ENCODE results near the gene TADA2B.

TADA2B gene

DNA sequence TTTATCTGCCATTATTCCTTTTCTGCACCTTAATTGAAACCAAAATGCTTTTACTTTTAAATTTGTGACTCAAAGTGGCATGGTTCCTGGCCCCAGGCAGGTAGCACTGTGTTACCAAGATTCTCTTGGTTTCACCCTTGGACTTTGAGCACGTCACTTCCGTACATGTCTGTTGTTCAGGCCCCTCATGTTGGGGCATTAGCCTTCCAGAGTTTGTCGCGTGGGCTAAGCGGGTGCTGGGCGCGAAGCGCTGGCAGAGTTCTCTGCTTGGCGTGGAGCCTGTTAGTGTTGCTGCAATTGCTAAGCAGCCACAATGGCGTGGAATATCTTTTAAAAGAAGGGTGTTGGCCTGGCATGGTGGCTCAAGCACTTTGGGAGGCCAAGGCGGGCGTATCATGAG is 14.0 kb upstream of the TADA2B start:
- no peak for TF ChIP-seq Cebpa-rat (IDR thresholded peaks at IDR 0.05)
- peak overlapping the region in 9 of 11 experiments; percentile 6 to 73 (median 63); a peak in 14 of 22 replicates for H3K4me2 ChIP-seq
- H3K27ac ChIP-seq = peak overlapping the region in 3 of 11 experiments; percentile 5 to 34 (median 33); a peak in 4 of 22 replicates
- no peaks in the 10 kb centered on the region for H3K27me3 ChIP-seq
- H3K9ac ChIP-seq = peak overlapping the region in 2 of 11 experiments; percentile 2 to 5; a peak in 2 of 22 replicates
- peaks cover 88 to 99% (median 95%) of the 10 kb centered on the region in 11 experiments for H3K36me3 ChIP-seq
- no peaks in the 10 kb centered on the region for H3K9me3 ChIP-seq (replicated peaks in 1 of 11)
- H3K4me3 ChIP-seq = no peak overlapping the region
- peaks cover 74 to 100% (median 98%) of the 10 kb centered on the region in 11 experiments for H4K20me1 ChIP-seq
- H3K4me1 ChIP-seq = peaks cover 28 to 84% (median 65%) of the 10 kb centered on the region in 10 experiments

DNA sequence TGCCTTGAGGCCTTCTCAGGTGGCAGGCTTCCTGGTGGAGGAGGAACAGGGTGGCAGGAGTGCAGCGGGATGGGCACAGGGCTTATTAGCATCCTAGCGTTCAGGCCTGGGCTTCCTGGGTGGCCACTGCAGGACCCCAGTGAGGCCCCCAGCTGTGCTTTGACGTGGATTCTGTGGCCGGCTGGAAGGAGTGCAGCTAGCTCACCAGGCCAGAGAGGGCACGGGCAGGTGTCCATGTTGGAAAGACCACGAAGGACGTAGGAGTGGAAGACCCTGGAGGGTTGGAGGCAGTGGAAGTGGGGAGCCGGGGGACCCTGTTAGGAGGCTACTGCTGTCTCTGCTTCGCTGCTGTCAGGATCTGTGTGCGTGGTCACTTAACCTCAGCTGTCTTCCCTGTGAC is 13.3 kb upstream of the TADA2B start:
- peaks cover 81 to 98% (median 88%) of the 10 kb centered on the region in 11 experiments for H3K36me3 ChIP-seq

DNA sequence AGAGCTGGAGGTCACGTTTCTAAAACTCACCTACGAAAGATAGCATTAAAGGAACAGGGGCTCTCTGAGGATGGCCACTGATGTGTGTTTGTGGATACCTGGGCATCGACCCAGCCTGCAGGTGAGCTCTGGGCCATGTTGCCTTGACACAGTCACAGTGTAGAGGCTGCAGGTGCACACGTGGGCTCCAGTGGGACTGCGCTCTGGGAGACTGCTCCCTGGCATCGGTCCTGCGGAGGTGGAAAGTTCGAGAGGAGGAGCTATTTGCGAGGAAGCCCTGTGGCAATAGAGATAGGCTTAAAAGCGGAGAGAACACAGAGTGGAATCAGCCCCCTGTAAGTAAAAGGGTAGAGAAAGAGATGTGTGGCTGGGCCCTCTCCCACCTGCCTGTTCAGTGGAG is 12.3 kb upstream of the TADA2B start:
- H3K27ac ChIP-seq = peak overlapping the region in 3 of 11 experiments; percentile 48 to 64 (median 64); a peak in 5 of 22 replicates
- H3K9ac ChIP-seq = peak overlapping the region in 8 of 11 experiments; percentile 11 to 57 (median 34); a peak in 11 of 22 replicates
- H3K9me3 ChIP-seq (replicated peaks in 1 of 11) = no peaks in the 10 kb centered on the region
- H4K20me1 ChIP-seq = peaks cover 63 to 100% (median 91%) of the 10 kb centered on the region in 11 experiments
- H3K36me3 ChIP-seq = peaks cover 72 to 89% (median 79%) of the 10 kb centered on the region in 11 experiments
- peaks cover 28 to 79% (median 64%) of the 10 kb centered on the region in 10 experiments for H3K4me1 ChIP-seq
- H3K4me3 ChIP-seq = no peak overlapping the region
- no peaks in the 10 kb centered on the region for H3K27me3 ChIP-seq
- TF ChIP-seq Cebpa-rat (IDR thresholded peaks at IDR 0.05) = no peak
- H3K4me2 ChIP-seq = peak overlapping the region in 10 of 11 experiments; percentile 0 to 73 (median 60); a peak in 19 of 22 replicates

More for the DNA sequence above, 13.3 kb upstream of the TADA2B start:
- Histone ChIP-seq H3K4me3 (no peak overlapping the region), H3K9ac (peak overlapping the region in 3 of 11 experiments; percentile 2 to 5 (median 3); a peak in 2 of 22 replicates), H3K4me2 (peak overlapping the region in 8 of 11 experiments; percentile 52 to 73 (median 68); a peak in 14 of 22 replicates), H3K27me3 (no peaks in the 10 kb centered on the region), H3K4me1 (peaks cover 28 to 79% (median 65%) of the 10 kb centered on the region in 10 experiments), H4K20me1 (peaks cover 73 to 100% (median 98%) of the 10 kb centered on the region in 11 experiments), H3K27ac (peak overlapping the region in 2 of 11 experiments; percentile 8 to 34; a peak in 2 of 22 replicates), H3K9me3 (replicated peaks in 1 of 11) (no peaks in the 10 kb centered on the region)
- no peak for TF ChIP-seq Cebpa-rat (IDR thresholded peaks at IDR 0.05)

DNA sequence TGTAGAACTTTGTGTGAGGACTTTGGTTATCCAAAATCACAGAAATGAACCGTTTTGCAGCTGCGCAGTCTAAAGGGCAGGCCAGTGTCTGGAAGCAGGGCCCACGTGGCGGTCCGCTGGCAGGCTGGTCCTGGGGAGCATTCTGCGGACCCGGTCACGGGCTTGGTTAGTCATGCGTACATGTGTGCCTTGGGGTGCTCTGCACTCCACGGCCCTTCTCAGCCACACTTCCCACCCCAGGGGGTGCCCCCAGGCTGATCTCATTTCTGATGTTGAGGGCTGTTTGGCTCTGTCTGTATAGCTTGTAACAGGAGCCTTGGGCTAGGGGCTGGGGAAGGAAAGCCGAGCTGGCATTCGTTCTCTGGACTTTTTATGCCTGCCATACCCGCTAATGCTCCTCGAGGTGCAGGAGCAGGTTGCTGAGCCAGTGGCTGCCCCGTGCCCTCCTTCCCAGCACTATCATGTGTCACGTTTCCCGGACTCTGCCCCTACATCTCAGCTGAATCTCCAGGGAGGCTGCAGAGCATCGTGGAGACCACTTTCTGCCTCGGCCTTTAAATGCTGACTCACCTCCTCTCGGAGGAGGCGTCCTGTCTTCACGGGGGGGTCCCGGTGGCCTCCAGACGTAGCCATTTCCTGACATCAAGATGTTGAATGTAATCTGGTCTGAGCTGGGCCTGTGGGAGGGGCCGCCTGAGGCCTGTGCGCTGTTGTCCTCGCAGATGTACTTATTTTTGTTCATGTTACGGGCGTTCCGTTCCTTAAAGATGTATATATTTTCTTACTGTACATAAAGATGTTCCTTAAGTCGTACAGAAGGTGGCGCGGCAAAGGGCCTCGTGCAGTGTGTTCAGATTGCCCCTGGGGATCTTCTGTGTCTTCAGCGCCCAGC is 11.4 kb upstream of the TADA2B start:
- H3K9me3 ChIP-seq (replicated peaks in 1 of 11) = no peaks in the 10 kb centered on the region
- H3K9ac ChIP-seq = peak overlapping the region in 9 of 11 experiments; percentile 6 to 57 (median 41); a peak in 14 of 22 replicates
- H3K4me2 ChIP-seq = peak overlapping the region in 10 of 11 experiments; percentile 0 to 73 (median 60); a peak in 19 of 22 replicates
- TF ChIP-seq Cebpa-rat (IDR thresholded peaks at IDR 0.05) = no peak
- H3K36me3 ChIP-seq = peaks cover 63 to 79% (median 69%) of the 10 kb centered on the region in 11 experiments
- peak overlapping the region in 8 of 11 experiments; percentile 3 to 64 (median 48); a peak in 13 of 22 replicates for H3K27ac ChIP-seq
- no peak overlapping the region for H3K4me3 ChIP-seq
- no peaks in the 10 kb centered on the region for H3K27me3 ChIP-seq
- H4K20me1 ChIP-seq = peaks cover 54 to 91% (median 82%) of the 10 kb centered on the region in 11 experiments
- peaks cover 28 to 70% (median 63%) of the 10 kb centered on the region in 10 experiments for H3K4me1 ChIP-seq

DNA sequence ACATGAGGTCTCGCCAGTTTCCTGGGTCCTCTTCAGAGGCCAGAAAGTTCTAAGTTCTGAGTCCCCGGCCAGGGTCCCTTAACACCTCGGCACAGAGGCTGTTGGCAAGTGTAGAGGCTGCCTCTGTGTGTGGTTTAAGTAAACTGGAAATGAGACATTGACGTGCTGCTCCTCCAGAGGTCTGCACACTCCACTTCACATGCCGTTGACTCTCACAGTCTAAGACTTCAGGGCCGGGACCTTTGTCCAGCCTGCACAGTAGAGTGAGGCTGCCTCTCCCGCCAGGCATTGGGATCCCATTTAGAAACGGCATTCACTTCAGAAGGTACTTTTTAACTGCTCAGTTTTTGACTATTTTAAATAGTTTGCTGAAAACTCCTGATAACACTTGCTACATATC is 10.6 kb upstream of the TADA2B start:
- Histone ChIP-seq H4K20me1 (peaks cover 54 to 90% (median 77%) of the 10 kb centered on the region in 11 experiments), H3K4me2 (peak overlapping the region in 5 of 11 experiments; percentile 58 to 69 (median 59); a peak in 8 of 22 replicates), H3K9ac (peak overlapping the region in 5 of 11 experiments; percentile 32 to 57 (median 46); a peak in 7 of 22 replicates), H3K9me3 (replicated peaks in 1 of 11) (no peaks in the 10 kb centered on the region), H3K27me3 (no peaks in the 10 kb centered on the region), H3K4me1 (peaks cover 28 to 62% (median 60%) of the 10 kb centered on the region in 10 experiments), H3K4me3 (no peak overlapping the region), H3K36me3 (peaks cover 55 to 71% (median 61%) of the 10 kb centered on the region in 11 experiments), H3K27ac (peak overlapping the region in 6 of 11 experiments; percentile 4 to 64 (median 49); a peak in 8 of 22 replicates)
- TF ChIP-seq Cebpa-rat (IDR thresholded peaks at IDR 0.05) = no peak

DNA sequence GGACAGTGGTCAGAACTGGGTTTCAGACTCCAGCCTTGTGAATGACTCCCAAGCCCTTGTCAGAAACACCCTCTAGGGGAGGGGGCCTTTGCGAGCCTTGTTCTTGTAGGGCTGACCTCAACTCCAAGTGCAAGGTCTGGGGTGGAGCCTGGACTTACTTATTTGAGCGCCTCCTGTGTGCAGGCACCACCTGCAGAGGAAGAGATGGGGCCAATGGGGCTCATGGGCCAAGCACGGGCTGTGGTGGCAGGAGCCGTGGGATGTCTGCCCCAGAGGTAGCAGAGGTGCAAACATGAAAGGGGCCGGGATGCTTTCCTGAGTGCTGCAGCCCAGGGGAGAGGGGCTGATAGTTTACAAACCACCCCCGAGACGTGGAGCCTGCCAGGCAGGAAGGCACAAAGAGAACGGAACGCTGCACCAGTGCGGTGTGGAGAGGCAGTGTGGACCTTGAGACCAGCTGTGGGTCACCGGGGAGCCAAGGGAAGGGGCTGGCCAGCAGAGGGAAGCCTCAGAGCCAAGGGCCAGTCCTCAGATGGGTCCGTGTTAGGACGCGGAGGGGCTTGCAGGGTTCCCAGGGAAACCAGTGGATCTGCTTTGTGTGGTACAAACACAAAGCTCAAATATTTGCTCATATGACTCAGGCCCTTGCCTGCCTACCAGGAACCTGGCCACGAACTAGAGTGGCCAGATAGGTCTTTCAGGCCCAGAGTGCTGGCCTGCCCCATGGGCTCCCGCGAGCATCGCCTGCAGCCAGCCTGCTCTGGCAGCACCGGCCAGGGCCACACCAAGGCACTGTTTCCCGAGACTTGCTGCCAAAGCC is 8.7 kb upstream of the TADA2B start:
- no peak for TF ChIP-seq Cebpa-rat (IDR thresholded peaks at IDR 0.05)
- Histone ChIP-seq H3K27ac (0 out of 22 replicates have a peak overlapping the region, but pooled peaks of 1 of the 11 experiments have one; percentile 10), H3K36me3 (peaks cover 41 to 52% (median 44%) of the 10 kb centered on the region in 11 experiments), H4K20me1 (peaks cover 38 to 75% (median 58%) of the 10 kb centered on the region in 11 experiments), H3K27me3 (no peaks in the 10 kb centered on the region), H3K9me3 (replicated peaks in 1 of 11) (no peaks in the 10 kb centered on the region), H3K9ac (0 out of 22 replicates have a peak overlapping the region, but pooled peaks of 1 of the 11 experiments have one; percentile 26), H3K4me2 (no peak overlapping the region), H3K4me3 (no peak overlapping the region), H3K4me1 (peaks cover 12 to 44% (median 41%) of the 10 kb centered on the region in 10 experiments; a peak in 19 of 20 replicates)

DNA sequence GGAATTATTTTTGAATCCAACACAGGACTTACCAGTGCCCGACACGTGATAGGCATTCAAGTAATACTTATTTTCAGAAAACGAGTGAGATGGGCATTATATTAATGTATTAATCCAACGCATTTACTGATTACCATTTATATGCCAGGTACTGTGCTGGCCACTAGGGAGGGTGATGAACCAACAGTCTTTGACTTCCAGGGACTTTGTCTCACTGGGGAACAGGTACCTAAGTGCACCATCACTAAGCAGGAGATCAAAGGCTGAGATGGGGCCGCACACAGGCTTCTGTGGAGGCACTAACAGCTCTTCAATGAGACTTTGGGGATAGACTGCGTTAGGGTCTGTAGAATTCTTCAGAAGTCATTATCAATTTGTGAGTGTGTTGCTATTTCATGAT is 5.7 kb upstream of the TADA2B start:
- Histone ChIP-seq H3K9me3 (replicated peaks in 1 of 11) (no peaks in the 10 kb centered on the region), H3K9ac (no peak overlapping the region), H3K4me1 (peaks cover 10 to 34% (median 22%) of the 10 kb centered on the region in 10 experiments), H4K20me1 (peaks cover 20 to 52% (median 33%) of the 10 kb centered on the region in 11 experiments), H3K27ac (no peak overlapping the region), H3K36me3 (peaks cover 13 to 23% (median 14%) of the 10 kb centered on the region in 11 experiments), H3K27me3 (peaks cover 0 to 14% (median 8%) of the 10 kb centered on the region in 11 experiments; a peak in 11 of 22 replicates), H3K4me2 (no peak overlapping the region), H3K4me3 (no peak overlapping the region)
- no peak for TF ChIP-seq Cebpa-rat (IDR thresholded peaks at IDR 0.05)

DNA sequence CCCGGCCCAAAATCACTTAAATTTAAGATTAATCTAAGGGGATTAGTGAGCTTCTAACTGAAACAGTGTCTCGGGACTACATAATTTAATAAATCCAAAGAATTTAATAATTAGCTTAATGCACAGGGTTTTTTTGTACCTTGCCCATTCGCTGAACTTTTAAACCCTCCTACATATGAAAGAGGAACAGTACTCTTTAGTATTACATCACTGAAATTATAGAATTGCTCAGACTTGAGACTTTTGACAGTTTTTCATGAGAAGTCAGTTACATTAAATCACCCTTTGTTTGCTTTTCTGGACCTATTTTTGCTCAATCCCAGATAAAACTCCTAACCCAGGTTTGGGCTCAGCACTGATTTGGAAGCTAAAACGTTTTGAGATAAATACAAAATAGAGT is 2.4 kb upstream of the TADA2B start:
- Histone ChIP-seq H4K20me1 (peaks cover 14 to 45% (median 33%) of the 10 kb centered on the region in 11 experiments; a peak in 21 of 22 replicates), H3K4me1 (peaks cover 27 to 37% (median 32%) of the 10 kb centered on the region in 10 experiments), H3K4me2 (peak overlapping the region in 5 of 11 experiments; percentile 94 to 97 (median 95); a peak in 7 of 22 replicates), H3K9me3 (replicated peaks in 1 of 11) (no peaks in the 10 kb centered on the region), H3K4me3 (no peak overlapping the region), H3K9ac (peak overlapping the region in 1 of 11 experiments; percentile 13; a peak in 1 of 22 replicates), H3K27me3 (peaks cover 0 to 15% (median 9%) of the 10 kb centered on the region in 11 experiments; a peak in 11 of 22 replicates), H3K27ac (no peak overlapping the region), H3K36me3 (no peaks in the 10 kb centered on the region)
- TF ChIP-seq Cebpa-rat (IDR thresholded peaks at IDR 0.05) = no peak
